PFSK-1 (cell line): ENCODE results near the gene METTL26.

ENCODE experiments used
- POLR2AphosphoS5 ChIP-seq: IDR thresholded peaks from 2 replicates; pipeline ENCODE4 v1.6.1; 2012; ENCODE audit warnings: low read depth, mild to moderate bottlenecking, control low read depth, low read length, moderate library complexity
- SIN3A ChIP-seq: IDR thresholded peaks from 2 replicates; pipeline ENCODE4 v1.6.1; 2012; ENCODE audit warnings: mild to moderate bottlenecking, low read length, moderate library complexity, borderline replicate concordance; ENCODE audit not compliant: insufficient read depth
- TF ChIP-seq, protein P1 (sequence below), 2 experiments: IDR thresholded peaks; 2 replicates each; pipeline versions ENCODE4 v1.6.1 to v1.8.0; 2011 to 2012; ENCODE audit warnings: low read depth in 2 of 2, low read length in 2 of 2, control low read depth in 1 of 2, inconsistent platforms in 1 of 2, mild to moderate bottlenecking in 1 of 2, moderate library complexity in 1 of 2; ENCODE audit not compliant: insufficient read depth in 1 of 2

DNA sequence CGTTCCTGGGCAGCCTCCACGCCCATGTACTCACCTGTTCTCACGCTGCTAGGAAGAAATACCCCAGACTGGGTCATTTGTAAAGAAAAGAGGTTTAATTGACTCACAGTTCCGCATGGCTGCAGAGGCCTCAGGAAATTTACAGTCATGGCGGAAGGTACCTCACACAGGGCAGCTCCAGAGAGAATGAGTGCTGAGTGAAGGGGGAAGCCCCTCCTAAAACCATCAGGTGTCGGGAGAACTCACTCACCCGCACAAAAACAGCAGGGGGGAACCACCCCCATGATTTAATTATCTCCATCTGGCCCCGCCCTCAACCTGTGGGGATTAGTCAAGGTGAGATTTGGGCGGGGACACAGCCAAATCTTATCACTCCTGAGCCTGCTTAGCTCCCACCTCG, 28.1 kb downstream of the METTL26 start:
- no peak for TF ChIP-seq POLR2AphosphoS5
- no peak for TF ChIP-seq SIN3A
- TF ChIP-seq, protein P1, sequence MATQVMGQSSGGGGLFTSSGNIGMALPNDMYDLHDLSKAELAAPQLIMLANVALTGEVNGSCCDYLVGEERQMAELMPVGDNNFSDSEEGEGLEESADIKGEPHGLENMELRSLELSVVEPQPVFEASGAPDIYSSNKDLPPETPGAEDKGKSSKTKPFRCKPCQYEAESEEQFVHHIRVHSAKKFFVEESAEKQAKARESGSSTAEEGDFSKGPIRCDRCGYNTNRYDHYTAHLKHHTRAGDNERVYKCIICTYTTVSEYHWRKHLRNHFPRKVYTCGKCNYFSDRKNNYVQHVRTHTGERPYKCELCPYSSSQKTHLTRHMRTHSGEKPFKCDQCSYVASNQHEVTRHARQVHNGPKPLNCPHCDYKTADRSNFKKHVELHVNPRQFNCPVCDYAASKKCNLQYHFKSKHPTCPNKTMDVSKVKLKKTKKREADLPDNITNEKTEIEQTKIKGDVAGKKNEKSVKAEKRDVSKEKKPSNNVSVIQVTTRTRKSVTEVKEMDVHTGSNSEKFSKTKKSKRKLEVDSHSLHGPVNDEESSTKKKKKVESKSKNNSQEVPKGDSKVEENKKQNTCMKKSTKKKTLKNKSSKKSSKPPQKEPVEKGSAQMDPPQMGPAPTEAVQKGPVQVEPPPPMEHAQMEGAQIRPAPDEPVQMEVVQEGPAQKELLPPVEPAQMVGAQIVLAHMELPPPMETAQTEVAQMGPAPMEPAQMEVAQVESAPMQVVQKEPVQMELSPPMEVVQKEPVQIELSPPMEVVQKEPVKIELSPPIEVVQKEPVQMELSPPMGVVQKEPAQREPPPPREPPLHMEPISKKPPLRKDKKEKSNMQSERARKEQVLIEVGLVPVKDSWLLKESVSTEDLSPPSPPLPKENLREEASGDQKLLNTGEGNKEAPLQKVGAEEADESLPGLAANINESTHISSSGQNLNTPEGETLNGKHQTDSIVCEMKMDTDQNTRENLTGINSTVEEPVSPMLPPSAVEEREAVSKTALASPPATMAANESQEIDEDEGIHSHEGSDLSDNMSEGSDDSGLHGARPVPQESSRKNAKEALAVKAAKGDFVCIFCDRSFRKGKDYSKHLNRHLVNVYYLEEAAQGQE (IDR thresholded peaks at IDR 0.05; ENCODE audit: insufficient read depth in 1 of 2, low read depth in 2 of 2, low read length in 2 of 2) = no peak
